Measurements from ENCODE around the gene KCNT1.

Gene KCNT1

GRCh38 chr9:135802876-135803419, 101.0 kb downstream of the KCNT1 start:
- DNase-seq, result no peak

- DNase-seq, result no peak
These were observed 101.5 kb downstream of the KCNT1 start for GRCh38 chr9:135803441-135803840.

GRCh38 chr9:135804581-135805421, 102.8 kb downstream of the KCNT1 start:
- no peak for DNase-seq

DNA sequence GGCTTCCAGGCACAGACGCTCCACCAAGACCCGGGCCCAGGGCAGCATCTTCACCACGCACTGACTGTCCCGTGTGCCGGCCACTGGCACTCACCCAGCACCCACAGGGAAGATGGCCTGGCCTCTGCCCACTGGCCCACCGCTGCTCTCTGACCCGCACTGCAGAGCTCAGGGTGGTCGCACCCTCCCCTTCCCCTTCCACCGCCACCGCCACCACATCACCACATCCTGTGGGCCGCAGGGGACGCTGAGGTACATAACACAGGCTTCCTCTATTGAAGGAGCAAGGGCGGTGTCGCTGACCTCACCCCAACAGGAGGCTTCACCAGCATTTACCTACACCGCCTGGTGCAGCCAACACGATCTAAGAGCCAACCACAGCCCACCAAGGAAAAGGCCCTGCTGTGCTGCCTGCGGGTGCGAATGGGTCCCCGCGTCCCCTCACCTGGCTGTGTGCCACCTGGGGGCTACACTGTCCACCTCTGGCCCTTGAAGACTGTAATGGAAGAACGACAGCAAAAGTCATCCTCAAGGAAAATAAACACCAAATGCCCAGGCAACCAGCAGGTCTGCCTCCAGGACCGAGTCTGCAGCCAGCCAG, 103.5 kb downstream of the KCNT1 start:
- DNase-seq, result no peak

GRCh38 chr9:135809166-135809565, 107.2 kb downstream of the KCNT1 start:
- no peak for DNase-seq

- no peak for DNase-seq
These were observed 109.0 kb downstream of the KCNT1 start for GRCh38 chr9:135810806-135811575.

DNA sequence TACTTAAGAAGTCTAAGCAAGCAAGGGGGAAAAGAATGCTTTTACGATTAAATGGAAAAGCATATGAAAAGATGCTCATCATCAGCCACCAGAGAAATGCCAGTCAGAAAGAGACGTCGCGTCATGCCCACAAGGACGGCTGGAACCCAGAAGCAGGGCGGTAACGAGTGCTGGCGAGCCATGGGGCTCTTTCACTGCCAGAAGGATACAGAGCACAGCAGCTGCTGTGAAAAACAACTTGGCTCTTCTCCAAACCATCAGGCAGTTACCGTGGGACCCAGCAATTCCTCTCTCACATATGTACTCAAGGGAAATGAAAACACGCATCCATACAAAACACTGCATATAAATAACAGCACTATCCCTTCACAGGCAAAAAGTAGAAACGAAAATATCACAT, 109.8 kb downstream of the KCNT1 start:
- DNase-seq, result no peak

DNA sequence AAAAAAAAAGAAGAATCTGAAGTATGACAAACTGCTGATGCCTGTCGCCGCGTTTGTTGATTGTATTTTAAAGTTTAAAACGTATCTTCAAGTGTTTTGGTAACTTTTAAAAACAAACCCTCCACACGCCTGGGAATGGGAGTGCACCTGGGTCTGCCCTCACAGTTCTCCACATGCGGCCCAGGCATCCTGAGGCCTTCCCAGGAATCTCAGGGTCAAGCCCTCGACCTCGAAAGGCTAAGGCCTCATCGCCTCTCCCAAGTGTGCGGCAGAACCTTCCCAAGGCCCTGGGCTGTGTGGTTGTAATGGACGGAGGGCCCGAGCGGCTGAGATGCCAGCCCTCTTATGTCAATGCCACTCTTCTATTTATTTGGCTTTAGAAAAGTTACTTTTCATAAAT, 111.0 kb downstream of the KCNT1 start:
- no peak for DNase-seq

- no peak for DNase-seq
These were observed 111.8 kb downstream of the KCNT1 start for GRCh38 chr9:135813671-135814290.

DNA sequence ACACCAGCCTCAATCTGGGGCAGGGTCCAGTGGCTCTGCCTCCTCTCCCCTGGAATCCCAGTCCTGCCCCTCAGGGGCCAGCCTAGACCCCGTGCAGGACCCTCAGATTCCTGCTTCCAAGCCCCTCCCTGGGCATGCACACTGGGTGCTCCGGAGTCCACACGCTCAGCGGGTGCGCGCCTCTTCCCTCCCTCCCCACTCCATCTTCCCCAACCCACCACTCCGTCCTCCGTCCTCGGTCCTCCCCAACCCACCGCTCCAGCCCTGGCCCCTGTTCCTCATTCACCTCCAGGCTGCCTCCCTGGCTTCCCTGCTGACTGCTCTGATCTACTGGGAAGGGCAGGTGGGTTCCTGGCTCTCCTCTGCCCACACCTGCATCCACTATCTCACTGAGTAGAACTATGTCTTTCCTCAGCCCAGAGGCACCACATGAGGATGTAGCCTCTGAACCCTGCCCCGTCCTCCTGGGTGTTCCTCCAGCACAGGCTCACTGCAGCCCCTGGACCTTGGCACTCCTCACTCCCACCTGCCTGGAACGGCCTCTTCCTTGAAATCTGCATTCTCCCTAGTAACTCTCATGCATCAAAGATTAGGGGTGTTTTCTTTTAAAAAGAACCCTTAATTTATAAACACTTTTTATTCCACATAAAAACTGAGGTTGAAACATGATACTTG, 112.6 kb downstream of the KCNT1 start:
- DNase-seq, result no peak

- no peak for DNase-seq
These were observed 113.4 kb downstream of the KCNT1 start for GRCh38 chr9:135815413-135815812.

- peak in 2 of 5 experiments; percentile 3 to 12 for DNase-seq
These were observed 114.1 kb downstream of the KCNT1 start for GRCh38 chr9:135815830-135816650.

DNA sequence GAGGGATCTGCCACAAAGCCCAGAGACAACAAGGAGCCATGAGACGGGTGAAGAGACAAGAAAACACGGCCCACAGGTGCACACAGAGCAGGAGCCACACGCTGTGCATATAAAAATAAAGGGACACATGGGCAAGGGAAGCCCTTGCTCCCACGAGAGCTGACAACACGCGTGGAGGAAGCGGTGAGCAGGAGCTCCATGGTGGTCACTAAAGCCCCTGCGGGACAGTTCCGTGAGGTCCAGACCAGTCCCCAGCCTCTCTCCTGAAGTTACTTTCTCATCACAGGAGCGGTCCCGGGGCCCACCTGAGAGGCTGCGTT, 114.6 kb downstream of the KCNT1 start:
- DNase-seq, result no peak

DNA sequence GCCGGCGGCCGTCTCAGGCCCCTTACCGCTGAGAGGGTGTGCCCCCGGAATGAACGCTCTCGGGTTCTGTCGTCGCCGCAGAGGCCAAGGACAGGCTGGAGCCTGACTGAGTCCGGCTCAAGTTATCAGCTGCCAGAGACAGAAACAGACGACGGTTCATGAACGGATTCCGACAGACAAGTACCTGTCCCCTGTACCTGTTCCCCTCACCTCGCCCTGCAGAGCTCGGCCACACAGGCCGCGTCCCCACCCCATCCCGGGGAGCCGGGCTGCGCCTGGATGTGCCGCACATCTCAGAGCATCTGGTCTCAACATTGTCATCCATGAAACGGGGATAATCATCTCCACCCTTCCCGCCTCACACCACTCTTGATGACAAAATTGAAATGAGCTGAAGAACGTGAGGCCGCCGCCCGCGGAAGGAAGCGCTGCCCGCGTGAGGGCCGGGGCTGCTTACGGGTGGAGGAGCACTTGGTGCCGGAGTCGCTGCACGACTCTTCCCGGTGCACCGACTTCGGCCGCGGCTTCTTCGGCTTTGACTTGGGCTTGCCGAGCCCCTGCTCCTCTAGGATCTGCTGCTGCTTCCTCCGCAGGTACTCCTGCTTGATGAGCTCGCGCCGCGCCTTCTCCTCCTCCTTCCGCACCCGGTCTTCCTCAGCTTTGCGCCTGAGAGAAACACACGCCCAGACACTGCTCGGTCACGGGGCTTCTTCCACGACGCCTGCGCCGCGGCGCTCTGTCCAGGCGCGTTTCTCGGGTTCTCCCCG, 116.1 kb downstream of the KCNT1 start:
- DNase-seq, result no peak

- no peak for DNase-seq
These were observed 116.9 kb downstream of the KCNT1 start for GRCh38 chr9:135818718-135819475.

DNA sequence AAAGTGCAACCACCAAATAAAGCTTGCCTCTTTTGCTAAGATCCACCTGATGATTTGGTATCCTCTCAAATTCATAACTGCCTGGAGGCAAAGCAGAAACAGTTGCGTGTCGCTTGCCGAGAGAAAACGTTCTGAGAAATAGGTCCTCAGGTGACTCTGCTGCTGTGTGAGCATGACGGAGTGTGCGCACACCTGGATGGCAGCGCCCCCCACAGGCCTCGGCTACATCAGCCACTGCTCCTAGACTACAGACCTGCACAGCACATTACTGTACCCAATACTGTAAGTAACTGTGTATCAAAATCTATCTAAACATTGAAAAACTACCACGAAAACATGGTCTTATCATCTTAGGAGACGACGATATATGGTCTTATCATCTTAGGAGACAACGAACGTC, 117.9 kb downstream of the KCNT1 start:
- no peak for DNase-seq

- DNase-seq, result no peak
These were observed 118.7 kb downstream of the KCNT1 start for GRCh38 chr9:135820661-135821060.

- no peak for DNase-seq
These were observed 119.1 kb downstream of the KCNT1 start for GRCh38 chr9:135821116-135821515.

DNA sequence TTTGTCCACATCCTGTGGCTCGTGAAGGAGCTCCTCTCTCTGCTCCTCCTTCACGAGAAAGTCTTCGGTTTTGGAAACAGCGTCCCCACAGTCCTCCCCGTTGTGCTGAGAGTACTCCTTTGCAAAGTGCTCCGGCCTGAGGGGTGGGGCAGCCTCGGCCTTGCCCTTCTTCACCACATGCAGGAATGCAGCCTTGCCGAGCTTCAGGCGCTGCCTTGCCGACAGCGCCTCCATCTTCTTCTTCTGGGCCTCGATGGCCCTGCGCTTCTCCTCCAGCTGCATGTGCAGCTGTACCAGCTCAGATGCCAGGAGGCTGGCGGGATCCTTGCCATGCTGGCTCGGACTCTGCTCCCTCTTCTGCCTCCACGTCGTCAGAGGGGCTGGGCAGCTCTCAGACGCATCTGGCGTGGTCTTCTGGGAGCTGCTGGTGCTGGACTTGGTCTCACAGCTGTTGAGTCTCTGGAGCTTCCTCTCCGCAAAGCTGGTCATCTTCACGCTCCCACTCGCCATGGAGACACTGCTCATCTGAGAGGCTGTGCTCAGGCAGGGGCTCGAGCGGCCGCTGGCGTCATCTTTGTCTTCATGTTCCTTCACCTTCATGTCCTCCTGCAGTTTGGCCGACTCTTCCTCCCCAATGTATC, 119.9 kb downstream of the KCNT1 start:
- DNase-seq, result no peak
